ENCODE data around the gene GALNT9. TPM values are rescaled to one million over a fixed set of nuclear protein-coding genes. Genes with fewer than 3 reads are reported as not detected.

GALNT9 gene
- polyA plus RNA-seq, 1 donor from 2014 or later, result 13.5 TPM

GRCh38 chr12:132284071-132284826 lies 45.1 kb downstream of the GALNT9 start:
- Histone ChIP-seq H3K4me2 (ENCODE audit: low read length) (no peak overlapping the region), H3F3A (ENCODE audit: insufficient read depth, low read length, poor library complexity, severe bottlenecking) (no peaks in the 10 kb centered on the region), H3K4me3 (ENCODE audit: low read length) (no peak overlapping the region), H3K36me3 (ENCODE audit: insufficient read depth, low read length) (no peaks in the 10 kb centered on the region), H4K20me1 (ENCODE audit: insufficient read depth) (no peaks in the 10 kb centered on the region), H3K27ac (ENCODE audit: low read length) (no peak overlapping the region), H3K9me2 (ENCODE audit: insufficient read depth, low read length) (no peaks in the 10 kb centered on the region), H3K27me3 (ENCODE audit: insufficient read depth, low read depth, low read length) (peaks cover 4% of the 10 kb centered on the region), H3K79me2 (replicated peaks; ENCODE audit: insufficient read depth, low read length) (no peaks in the 10 kb centered on the region), H3K9me3 (ENCODE audit: low read length) (no peaks in the 10 kb centered on the region), H3K9ac (ENCODE audit: low read length) (no peak overlapping the region), H2AFZ (ENCODE audit: low read depth, low read length) (no peak overlapping the region)
- TF ChIP-seq EP300 (conservative IDR thresholded peaks at IDR 0.05; ENCODE audit: poor library complexity, severe bottlenecking) (no peak), SMC3 (conservative IDR thresholded peaks at IDR 0.05; ENCODE audit: poor library complexity) (no peak), RAD21 (conservative IDR thresholded peaks at IDR 0.05) (peak; percentile 28), TAF1 (IDR thresholded peaks at IDR 0.05; ENCODE audit: low read depth) (no peak), CTCF (IDR thresholded peaks at IDR 0.05; ENCODE audit: poor library complexity, severe bottlenecking) (peak; percentile 55), EZH2 (IDR thresholded peaks at IDR 0.05; ENCODE audit: borderline replicate concordance, insufficient read depth, low read length, poor library complexity, severe bottlenecking) (no peak)

- no peaks in the 10 kb centered on the region for H3K9me2 ChIP-seq (ENCODE audit: insufficient read depth, low read length)
- no peaks in the 10 kb centered on the region for H3K36me3 ChIP-seq (ENCODE audit: insufficient read depth, low read length)
- H3K9me3 ChIP-seq (ENCODE audit: low read length), result no peaks in the 10 kb centered on the region
- no peaks in the 10 kb centered on the region for H3F3A ChIP-seq (ENCODE audit: insufficient read depth, low read length, poor library complexity, severe bottlenecking)
- no peak overlapping the region for H3K27ac ChIP-seq (ENCODE audit: low read length)
- no peak overlapping the region for H3K4me2 ChIP-seq (ENCODE audit: low read length)
- no peaks in the 10 kb centered on the region for H3K79me2 ChIP-seq (replicated peaks; ENCODE audit: insufficient read depth, low read length)
- H3K4me3 ChIP-seq (ENCODE audit: low read length), result no peak overlapping the region
- H3K9ac ChIP-seq (ENCODE audit: low read length), result no peak overlapping the region
- TF ChIP-seq REST (IDR thresholded peaks at IDR 0.05; ENCODE audit: borderline replicate concordance) (no peak), POLR2AphosphoS5 (IDR thresholded peaks at IDR 0.05) (no peak), CTCF (IDR thresholded peaks at IDR 0.05; ENCODE audit: poor library complexity, severe bottlenecking) (no peak), RAD21 (conservative IDR thresholded peaks at IDR 0.05) (no peak), EZH2 (IDR thresholded peaks at IDR 0.05; ENCODE audit: borderline replicate concordance, insufficient read depth, low read length, poor library complexity, severe bottlenecking) (no peak), MXI1 (conservative IDR thresholded peaks at IDR 0.05; ENCODE audit: poor library complexity, severe bottlenecking) (no peak), EP300 (conservative IDR thresholded peaks at IDR 0.05; ENCODE audit: poor library complexity, severe bottlenecking) (no peak), TAF1 (IDR thresholded peaks at IDR 0.05; ENCODE audit: low read depth) (no peak), SMC3 (conservative IDR thresholded peaks at IDR 0.05; ENCODE audit: poor library complexity) (no peak)
- no peak overlapping the region for H2AFZ ChIP-seq (ENCODE audit: low read depth, low read length)
- no peaks in the 10 kb centered on the region for H4K20me1 ChIP-seq (ENCODE audit: insufficient read depth)
- peaks cover 4% of the 10 kb centered on the region for H3K27me3 ChIP-seq (ENCODE audit: insufficient read depth, low read depth, low read length)
Measured at GRCh38 chr12:132282950-132283771, 46.2 kb downstream of the GALNT9 start.
